ENCODE results near the gene ATXN1.

ATXN1 gene

DNA sequence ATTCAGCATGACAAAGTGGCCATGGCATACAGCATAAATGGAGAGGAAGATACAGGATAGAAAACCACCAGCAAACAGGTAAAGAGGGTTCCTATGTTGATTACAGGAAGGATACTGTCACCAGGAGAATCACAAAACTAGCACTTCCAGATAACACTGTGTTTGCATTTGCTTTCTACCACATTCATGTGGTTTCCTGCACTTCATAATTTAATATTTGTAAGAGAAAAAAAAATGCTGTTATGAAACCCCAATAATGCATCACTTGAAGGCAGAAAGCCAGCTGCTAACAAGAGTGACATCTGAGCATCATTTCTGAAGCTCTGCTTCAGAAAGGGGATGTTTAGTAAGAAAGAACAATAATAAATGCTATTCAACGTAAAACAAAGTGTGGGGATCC, 106.6 kb downstream of the ATXN1 start:
- H3K27me3 ChIP-seq, result no peaks in the 10 kb centered on the region
- H3K36me3 ChIP-seq, result no peaks in the 10 kb centered on the region
- H3K9me3 ChIP-seq, result no peaks in the 10 kb centered on the region
- no peak overlapping the region for H3K4me3 ChIP-seq (ENCODE audit: low read depth, low read length)
- no peaks in the 10 kb centered on the region for H3K4me1 ChIP-seq
- no peak for DNase-seq
- TF ChIP-seq, protein P1, sequence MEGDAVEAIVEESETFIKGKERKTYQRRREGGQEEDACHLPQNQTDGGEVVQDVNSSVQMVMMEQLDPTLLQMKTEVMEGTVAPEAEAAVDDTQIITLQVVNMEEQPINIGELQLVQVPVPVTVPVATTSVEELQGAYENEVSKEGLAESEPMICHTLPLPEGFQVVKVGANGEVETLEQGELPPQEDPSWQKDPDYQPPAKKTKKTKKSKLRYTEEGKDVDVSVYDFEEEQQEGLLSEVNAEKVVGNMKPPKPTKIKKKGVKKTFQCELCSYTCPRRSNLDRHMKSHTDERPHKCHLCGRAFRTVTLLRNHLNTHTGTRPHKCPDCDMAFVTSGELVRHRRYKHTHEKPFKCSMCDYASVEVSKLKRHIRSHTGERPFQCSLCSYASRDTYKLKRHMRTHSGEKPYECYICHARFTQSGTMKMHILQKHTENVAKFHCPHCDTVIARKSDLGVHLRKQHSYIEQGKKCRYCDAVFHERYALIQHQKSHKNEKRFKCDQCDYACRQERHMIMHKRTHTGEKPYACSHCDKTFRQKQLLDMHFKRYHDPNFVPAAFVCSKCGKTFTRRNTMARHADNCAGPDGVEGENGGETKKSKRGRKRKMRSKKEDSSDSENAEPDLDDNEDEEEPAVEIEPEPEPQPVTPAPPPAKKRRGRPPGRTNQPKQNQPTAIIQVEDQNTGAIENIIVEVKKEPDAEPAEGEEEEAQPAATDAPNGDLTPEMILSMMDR (IDR thresholded peaks at IDR 0.05; ENCODE audit: low read depth, low read length), result no peak

DNA sequence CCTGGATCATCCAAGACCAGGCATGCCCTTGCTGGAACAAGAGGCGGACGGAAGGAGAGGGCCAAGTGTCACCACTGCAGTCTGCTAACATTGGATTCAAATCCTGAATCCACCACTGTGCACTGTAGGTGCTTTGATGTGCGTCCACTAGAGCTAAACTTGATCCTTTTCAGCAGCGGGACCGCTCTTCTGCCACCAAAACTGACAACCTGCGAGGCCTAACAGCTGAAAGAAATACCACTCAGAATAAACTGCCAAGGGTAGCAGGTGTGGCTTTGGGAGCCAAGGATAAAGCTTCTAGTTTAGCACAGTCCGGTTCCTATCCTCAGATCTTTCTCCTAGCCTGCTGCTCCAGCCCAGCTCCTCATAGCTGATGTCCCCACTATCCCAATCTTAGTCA, 108.0 kb downstream of the ATXN1 start:
- H3K4me1 ChIP-seq, result no peaks in the 10 kb centered on the region
- H3K9me3 ChIP-seq, result no peaks in the 10 kb centered on the region
- no peak overlapping the region for H3K4me3 ChIP-seq (ENCODE audit: low read depth, low read length)
- DNase-seq, result no peak
- H3K27me3 ChIP-seq, result no peaks in the 10 kb centered on the region
- H3K36me3 ChIP-seq, result no peaks in the 10 kb centered on the region
- TF ChIP-seq, protein P1 (IDR thresholded peaks at IDR 0.05; ENCODE audit: low read depth, low read length), result no peak

DNA sequence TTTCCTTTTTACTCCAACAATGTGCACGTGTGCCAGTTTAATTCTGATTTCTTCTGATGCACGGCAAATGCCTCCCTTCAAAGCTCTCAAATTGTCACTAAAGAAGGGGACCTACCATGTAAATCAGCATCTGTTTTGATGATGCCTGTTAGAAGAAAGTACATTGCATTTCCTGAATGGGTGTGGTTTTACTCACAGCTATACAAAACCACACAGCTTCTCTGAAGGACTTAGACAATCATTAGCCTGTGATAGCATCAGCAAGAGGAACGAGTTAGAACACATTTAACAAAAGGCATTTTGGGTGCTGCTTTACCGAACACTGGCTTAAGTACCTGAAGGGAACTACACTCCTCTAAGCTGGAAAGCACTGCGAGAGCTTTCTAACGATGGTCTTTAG, 109.4 kb downstream of the ATXN1 start:
- TF ChIP-seq, protein P1 (IDR thresholded peaks at IDR 0.05; ENCODE audit: low read depth, low read length), result no peak

DNA sequence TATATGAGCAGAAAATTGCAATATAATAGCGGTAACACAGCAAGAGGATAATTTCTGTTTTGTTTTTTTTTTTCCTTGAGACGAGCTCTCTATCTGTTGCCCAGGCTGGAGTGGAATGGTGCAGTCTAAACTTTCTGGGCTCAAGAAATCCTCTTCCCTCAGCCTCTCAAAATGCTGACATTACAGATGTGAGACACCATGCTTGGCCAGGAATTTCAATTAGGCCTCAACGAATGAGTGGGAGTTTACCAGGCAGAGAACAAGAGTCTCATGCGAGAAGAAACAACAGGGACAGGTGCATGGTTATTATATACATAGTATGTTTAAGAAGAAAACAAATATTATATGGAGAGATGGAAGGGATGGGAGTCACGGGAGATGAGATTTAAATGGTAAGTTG, 111.4 kb downstream of the ATXN1 start:
- no peaks in the 10 kb centered on the region for H3K9me3 ChIP-seq
- TF ChIP-seq, protein P1 (IDR thresholded peaks at IDR 0.05; ENCODE audit: low read depth, low read length), result no peak
- no peak overlapping the region for H3K4me3 ChIP-seq (ENCODE audit: low read depth, low read length)
- no peak for DNase-seq
- no peaks in the 10 kb centered on the region for H3K36me3 ChIP-seq
- H3K27me3 ChIP-seq, result no peaks in the 10 kb centered on the region
- no peaks in the 10 kb centered on the region for H3K4me1 ChIP-seq

More for the DNA sequence above, 109.4 kb downstream of the ATXN1 start:
- H3K4me3 ChIP-seq (ENCODE audit: low read depth, low read length), result no peak overlapping the region
- no peak for DNase-seq
- H3K4me1 ChIP-seq, result no peaks in the 10 kb centered on the region
- no peaks in the 10 kb centered on the region for H3K36me3 ChIP-seq
- H3K27me3 ChIP-seq, result no peaks in the 10 kb centered on the region
- H3K9me3 ChIP-seq, result no peaks in the 10 kb centered on the region

DNA sequence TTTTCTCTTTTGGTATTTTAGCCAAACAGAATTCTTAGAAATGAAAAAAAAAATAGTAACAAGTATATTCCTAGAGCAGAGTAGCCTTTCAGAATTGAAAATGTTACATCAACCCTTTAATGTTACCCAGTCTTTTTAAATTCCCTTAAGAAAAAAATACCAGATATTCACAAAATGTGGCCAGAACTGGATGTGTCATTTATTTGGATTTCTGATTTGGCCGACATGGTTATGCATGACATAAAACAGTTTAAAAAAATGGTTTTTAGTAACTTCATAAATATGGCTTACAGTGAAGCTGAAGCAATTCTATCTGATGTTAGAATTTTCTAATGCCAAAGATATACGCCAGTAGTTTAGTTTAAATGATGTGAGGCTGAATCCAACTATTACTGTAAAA, 112.0 kb downstream of the ATXN1 start:
- H3K36me3 ChIP-seq, result no peaks in the 10 kb centered on the region
- H3K9me3 ChIP-seq, result no peaks in the 10 kb centered on the region
- H3K27me3 ChIP-seq, result no peaks in the 10 kb centered on the region
- TF ChIP-seq, protein P1 (IDR thresholded peaks at IDR 0.05; ENCODE audit: low read depth, low read length), result no peak
- no peak overlapping the region for H3K4me3 ChIP-seq (ENCODE audit: low read depth, low read length)
- no peak for DNase-seq
- no peaks in the 10 kb centered on the region for H3K4me1 ChIP-seq

DNA sequence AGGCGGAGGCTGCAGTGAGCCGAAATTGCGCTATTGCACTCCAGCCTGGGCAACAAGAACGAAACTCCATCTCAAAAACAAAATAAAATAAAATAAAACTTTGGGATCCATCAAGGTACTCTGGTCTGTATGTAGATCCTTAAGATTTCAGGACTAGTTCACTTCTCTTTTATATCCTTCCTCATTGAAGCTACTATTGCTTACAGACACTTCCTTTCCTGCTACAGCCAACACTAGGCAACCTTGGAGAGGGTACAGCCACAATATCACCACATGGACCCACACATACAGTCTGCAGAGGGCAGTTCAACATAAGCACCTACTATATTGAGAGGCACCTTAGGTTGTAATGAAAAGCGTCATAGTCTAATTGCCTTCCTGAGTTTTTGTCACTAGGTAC, 113.3 kb downstream of the ATXN1 start:
- TF ChIP-seq, protein P1 (IDR thresholded peaks at IDR 0.05; ENCODE audit: low read depth, low read length), result no peak
- H3K27me3 ChIP-seq, result no peaks in the 10 kb centered on the region

More for the DNA sequence above, 113.3 kb downstream of the ATXN1 start:
- Histone ChIP-seq H3K4me1 (no peaks in the 10 kb centered on the region), H3K4me3 (ENCODE audit: low read depth, low read length) (no peak overlapping the region), H3K36me3 (no peaks in the 10 kb centered on the region), H3K9me3 (no peaks in the 10 kb centered on the region)
- DNase-seq, result no peak
